RWPE2 (cell line): ENCODE results near the gene KCNA3.
"Not testable (repeated sequence)": the region's sequence is repeated elsewhere in the genome, so short reads cannot be mapped to it uniquely, and the experiment has no call there.

Experiments used
- ATAC-seq: fragments of 200-7000 bp; cut with Tn5 transposase; 3 replicates; pipeline ENCODE4 v1.9.1; 2021; ENCODE audit warnings: low read depth
- DNase-seq: peaks from one replicate; pipeline ENCODE4 v3.0.0-alpha.2; 2020; ENCODE audit warnings: low spot score
- H3K27ac ChIP-seq: fragments of 450-650 bp; 2 replicates; pipeline ENCODE4 v1.5.1; 2017; ENCODE audit warnings: mild to moderate bottlenecking; ENCODE audit not compliant: poor library complexity, severe bottlenecking
- H3K27me3 ChIP-seq: fragments of 250-450 bp; sonication (Bioruptor Pico); 2 replicates; pipeline ENCODE4 v1.5.1; 2021; ENCODE audit warnings: mild to moderate bottlenecking, moderate library complexity; ENCODE audit not compliant: insufficient read depth, poor library complexity, severe bottlenecking
- H3K36me3 ChIP-seq: fragments of 250-450 bp; sonication (Bioruptor Pico); 2 replicates; pipeline ENCODE4 v1.5.1; 2020; ENCODE audit warnings: low read depth, mild to moderate bottlenecking, moderate library complexity
- H3K4me1 ChIP-seq: fragments of 250-450 bp; sonication (Bioruptor Pico); 2 replicates; pipeline ENCODE4 v1.5.1; 2021; ENCODE audit warnings: mild to moderate bottlenecking, moderate library complexity; ENCODE audit not compliant: insufficient read depth, poor library complexity, severe bottlenecking
- H3K4me3 ChIP-seq: fragments of 250-450 bp; sonication (Bioruptor Pico); 2 replicates; pipeline ENCODE4 v1.5.1; 2021; ENCODE audit warnings: mild to moderate bottlenecking, moderate library complexity; ENCODE audit not compliant: severe bottlenecking
- H3K9me3 ChIP-seq: fragments of 250-450 bp; sonication (Bioruptor Pico); 2 replicates; pipeline ENCODE4 v1.5.1; 2021; ENCODE audit warnings: mild to moderate bottlenecking, moderate library complexity; ENCODE audit not compliant: severe bottlenecking
- TF ChIP-seq, protein P1 (sequence below): fragments of 450-650 bp; IDR thresholded peaks from one replicate; pipeline ENCODE4 v1.5.1; 2017; ENCODE audit warnings: mild to moderate bottlenecking, moderate library complexity; ENCODE audit not compliant: poor library complexity, severe bottlenecking

Gene KCNA3

DNA sequence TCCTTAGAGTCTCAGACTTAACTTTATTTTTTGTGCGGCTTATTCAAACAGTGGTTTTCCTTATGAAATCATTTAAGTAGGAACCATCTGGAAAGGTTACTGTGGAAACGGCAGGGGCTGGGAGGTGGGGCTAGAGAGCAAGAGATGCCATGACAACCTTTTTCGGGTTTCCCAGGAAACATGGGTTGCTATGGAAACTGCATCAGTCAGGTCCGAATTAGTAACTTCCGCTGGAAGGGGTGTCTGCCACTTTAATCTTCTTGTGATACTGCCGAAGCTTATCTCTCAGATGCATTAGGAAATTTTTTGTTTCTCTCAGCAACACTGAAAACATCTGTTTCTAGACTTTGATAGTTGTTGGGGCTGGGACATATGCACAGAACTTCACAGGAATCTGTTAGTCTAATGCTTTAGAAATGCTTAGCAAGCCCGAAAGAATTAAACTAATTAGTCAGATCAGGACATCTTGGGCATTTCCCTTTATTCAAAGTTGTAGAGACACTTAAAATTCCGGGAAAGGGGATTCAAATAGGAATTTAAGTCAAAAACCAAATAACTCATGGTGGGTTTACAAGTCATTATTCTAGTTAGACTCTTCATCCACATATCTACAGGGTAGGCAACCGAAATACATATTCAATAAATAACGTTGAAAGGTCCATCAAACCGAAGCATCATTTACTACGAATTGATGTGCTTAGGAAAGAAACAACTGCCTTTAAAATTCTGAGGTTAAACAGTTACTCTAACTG is 2.6 kb downstream of the KCNA3 start:
- TF ChIP-seq, protein P1, sequence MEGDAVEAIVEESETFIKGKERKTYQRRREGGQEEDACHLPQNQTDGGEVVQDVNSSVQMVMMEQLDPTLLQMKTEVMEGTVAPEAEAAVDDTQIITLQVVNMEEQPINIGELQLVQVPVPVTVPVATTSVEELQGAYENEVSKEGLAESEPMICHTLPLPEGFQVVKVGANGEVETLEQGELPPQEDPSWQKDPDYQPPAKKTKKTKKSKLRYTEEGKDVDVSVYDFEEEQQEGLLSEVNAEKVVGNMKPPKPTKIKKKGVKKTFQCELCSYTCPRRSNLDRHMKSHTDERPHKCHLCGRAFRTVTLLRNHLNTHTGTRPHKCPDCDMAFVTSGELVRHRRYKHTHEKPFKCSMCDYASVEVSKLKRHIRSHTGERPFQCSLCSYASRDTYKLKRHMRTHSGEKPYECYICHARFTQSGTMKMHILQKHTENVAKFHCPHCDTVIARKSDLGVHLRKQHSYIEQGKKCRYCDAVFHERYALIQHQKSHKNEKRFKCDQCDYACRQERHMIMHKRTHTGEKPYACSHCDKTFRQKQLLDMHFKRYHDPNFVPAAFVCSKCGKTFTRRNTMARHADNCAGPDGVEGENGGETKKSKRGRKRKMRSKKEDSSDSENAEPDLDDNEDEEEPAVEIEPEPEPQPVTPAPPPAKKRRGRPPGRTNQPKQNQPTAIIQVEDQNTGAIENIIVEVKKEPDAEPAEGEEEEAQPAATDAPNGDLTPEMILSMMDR = no peak
- DNase-seq = no peak
- Histone ChIP-seq H3K27me3 (peaks cover 92% of the 10 kb centered on the region), H3K9me3 (no peaks in the 10 kb centered on the region), H3K36me3 (no peaks in the 10 kb centered on the region), H3K4me3 (no peak overlapping the region), H3K27ac (no peak overlapping the region), H3K4me1 (no peaks in the 10 kb centered on the region)
- ATAC-seq = no peak

DNA sequence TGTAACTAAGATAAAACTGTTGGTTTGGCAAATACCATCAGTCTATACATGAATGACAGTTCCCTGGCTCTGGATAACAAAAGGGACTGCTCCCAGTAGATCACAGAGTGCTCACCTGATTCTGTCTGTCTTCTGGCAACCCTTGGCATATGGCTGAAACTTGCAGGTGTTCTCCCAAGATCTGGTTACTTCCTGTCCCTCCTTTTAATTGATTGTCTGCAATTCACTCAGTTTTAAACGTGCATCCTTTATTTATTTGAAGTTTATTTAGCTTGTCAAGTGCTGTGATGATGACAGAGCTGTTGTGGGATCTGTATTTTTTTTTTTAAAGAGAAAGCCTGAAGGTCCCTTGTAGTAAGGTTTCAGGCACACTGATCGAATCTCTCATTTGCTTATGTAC is 3.4 kb downstream of the KCNA3 start:
- H3K4me3 ChIP-seq = no peak overlapping the region
- H3K9me3 ChIP-seq = no peaks in the 10 kb centered on the region
- ATAC-seq (no peak), DNase-seq (no peak)
- H3K4me1 ChIP-seq = no peaks in the 10 kb centered on the region
- no peak overlapping the region for H3K27ac ChIP-seq
- H3K27me3 ChIP-seq = peaks cover 84% of the 10 kb centered on the region
- no peaks in the 10 kb centered on the region for H3K36me3 ChIP-seq
- TF ChIP-seq, protein P1 = no peak

DNA sequence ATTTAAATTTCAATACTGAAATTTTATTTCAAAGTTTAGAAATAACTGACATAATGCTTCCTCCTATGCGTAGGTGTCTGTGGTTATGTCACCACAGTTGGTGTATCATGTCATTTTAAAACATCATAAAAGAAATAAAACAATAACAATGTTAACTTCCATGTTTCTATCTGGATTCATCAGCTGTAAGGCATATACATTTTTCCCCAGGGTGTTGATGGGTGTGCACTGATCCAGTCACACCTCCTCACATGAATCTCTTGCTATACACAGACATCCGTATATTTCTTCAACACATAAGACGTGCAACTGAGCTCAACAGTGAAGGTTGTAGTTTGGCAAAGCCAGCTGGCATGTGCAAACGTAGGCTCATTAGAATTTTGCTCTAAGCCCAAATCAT is 6.2 kb downstream of the KCNA3 start:
- no peak for DNase-seq
- TF ChIP-seq, protein P1 = no peak
- H3K4me1 ChIP-seq = no peaks in the 10 kb centered on the region
- H3K36me3 ChIP-seq = no peaks in the 10 kb centered on the region
- no peaks in the 10 kb centered on the region for H3K9me3 ChIP-seq
- H3K4me3 ChIP-seq = no peak overlapping the region
- H3K27ac ChIP-seq = no peak overlapping the region
- no peak for ATAC-seq
- H3K27me3 ChIP-seq = peaks cover 61% of the 10 kb centered on the region

DNA sequence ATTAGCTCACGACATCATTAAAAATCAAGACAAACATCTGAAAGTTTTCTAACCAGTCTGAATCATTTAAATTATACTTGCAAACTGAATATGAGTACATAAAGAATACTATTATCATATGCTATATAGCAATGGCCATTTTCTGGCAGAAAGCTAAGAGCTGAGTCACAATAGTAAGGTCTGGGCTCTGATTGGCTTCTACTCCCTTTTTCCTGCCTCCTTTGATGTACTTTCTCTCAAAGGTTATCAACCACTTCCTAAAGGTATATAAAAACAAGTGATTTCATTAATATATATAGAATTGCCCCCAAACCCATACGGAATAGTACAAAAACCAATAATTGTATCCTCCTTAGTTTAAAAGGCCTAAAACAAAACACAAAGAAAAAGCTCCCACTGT is 7.0 kb downstream of the KCNA3 start:
- no peaks in the 10 kb centered on the region for H3K9me3 ChIP-seq
- ATAC-seq (no peak), DNase-seq (no peak)
- no peak overlapping the region for H3K27ac ChIP-seq
- peaks cover 55% of the 10 kb centered on the region for H3K27me3 ChIP-seq
- no peaks in the 10 kb centered on the region for H3K36me3 ChIP-seq
- TF ChIP-seq, protein P1 = no peak
- no peaks in the 10 kb centered on the region for H3K4me1 ChIP-seq
- H3K4me3 ChIP-seq = no peak overlapping the region

DNA sequence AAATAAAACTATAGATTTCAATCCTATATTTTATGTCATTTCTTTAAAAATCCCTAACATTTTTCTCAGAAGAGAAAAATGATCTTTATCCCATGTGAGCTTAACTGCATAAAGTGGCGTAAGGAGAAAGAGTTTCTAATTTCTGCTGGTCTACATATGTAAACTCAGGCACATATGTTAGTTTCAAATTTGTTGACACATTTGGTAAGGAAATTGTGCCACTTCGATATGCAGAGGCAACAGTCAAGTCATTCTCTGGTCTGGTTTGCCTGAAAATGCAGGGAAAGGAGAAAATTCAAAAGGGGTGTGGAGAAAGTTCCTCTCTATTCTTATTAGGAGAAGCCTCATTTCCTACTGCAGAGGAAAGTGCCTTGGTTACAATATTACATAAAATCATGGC is 11.5 kb downstream of the KCNA3 start:
- Histone ChIP-seq H3K4me3 (no peak overlapping the region), H3K36me3 (no peaks in the 10 kb centered on the region), H3K9me3 (no peaks in the 10 kb centered on the region), H3K27ac (no peak overlapping the region), H3K4me1 (no peaks in the 10 kb centered on the region), H3K27me3 (peaks cover 25% of the 10 kb centered on the region)
- TF ChIP-seq, protein P1 = no peak
- ATAC-seq = no peak
- DNase-seq = no peak

DNA sequence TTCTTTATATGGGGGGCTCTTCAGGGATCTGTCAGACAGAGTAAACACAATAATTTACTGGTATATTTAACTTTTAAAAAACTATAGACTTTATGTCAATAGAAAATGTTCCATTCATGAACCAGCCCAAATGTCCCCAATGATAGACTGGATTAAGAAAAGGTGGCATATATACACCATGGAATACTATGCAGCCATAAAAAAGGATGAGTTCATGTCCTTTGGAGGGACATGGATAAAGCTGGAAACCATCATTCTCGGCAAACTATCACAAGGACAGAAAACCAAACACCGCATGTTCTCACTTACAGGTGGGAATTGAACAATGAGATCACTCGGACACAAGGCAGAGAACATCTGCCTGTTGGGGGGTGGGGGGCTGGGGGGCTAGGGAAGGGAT is 15.2 kb downstream of the KCNA3 start:
- not testable (repeated sequence) for H3K9me3 ChIP-seq, H3K36me3 ChIP-seq, H3K4me1 ChIP-seq, ATAC-seq, DNase-seq, H3K27ac ChIP-seq, H3K4me3 ChIP-seq
- peaks cover 44% of the 10 kb centered on the region for H3K27me3 ChIP-seq
